ENCODE measurements around the gene CACNG7. TPM values are rescaled to one million over a fixed set of nuclear protein-coding genes. Genes with fewer than 3 reads are reported as not detected.
"Not testable (repeated sequence)": the region's sequence is repeated elsewhere in the genome, so short reads cannot be mapped to it uniquely, and the experiment has no call there.

The CACNG7 gene
- total and polyA plus RNA-seq, 8 donors: 0.05 TPM; not detected in 7

GRCh38 chr19:53947624-53948023 is 38.5 kb downstream of the CACNG7 start:
- intact Hi-C loops (cut with DNase I; ENCODE audit: low total_unique reads): no loop called here
- no peak overlapping the region for H3K4me3 ChIP-seq
- peaks cover 0 to 2% (median 0%) of the 10 kb centered on the region in 4 donors for H3K4me1 ChIP-seq
- WGBS, 5 donors: 67 to 74% (median 69%) methylated on average over 5 of the region's 5 CpGs
- peaks cover 9 to 84% (median 31%) of the 10 kb centered on the region in 3 donors for H3K27me3 ChIP-seq
- peaks cover 0 to 1% (median under 1%) of the 10 kb centered on the region in 4 donors for H3K9me3 ChIP-seq
- DNase-seq: no peak
- H3K27ac ChIP-seq: no peak overlapping the region
- TF ChIP-seq CTCF (IDR thresholded peaks at IDR 0.05) (no peak), EP300 (IDR thresholded peaks at IDR 0.05) (no peak), POLR2AphosphoS5 (IDR thresholded peaks at IDR 0.05) (no peak), POLR2A (IDR thresholded peaks at IDR 0.05) (no peak)
- H3K36me3 ChIP-seq: no peaks in the 10 kb centered on the region

- DNase-seq; H3K4me1 ChIP-seq; H3K4me3 ChIP-seq; H3K27ac ChIP-seq; intact Hi-C loops (cut with DNase I; ENCODE audit: low total_unique reads); H3K9me3 ChIP-seq; H3K36me3 ChIP-seq: not testable (repeated sequence)
- WGBS, 5 donors: 63 to 89% (median 77%) methylated on average over 5 of the region's 5 CpGs
- peaks cover 1 to 84% (median 21%) of the 10 kb centered on the region in 3 donors for H3K27me3 ChIP-seq
Observed at GRCh38 chr19:53948611-53949010, 39.5 kb downstream of the CACNG7 start.

GRCh38 chr19:53951436-53951835 is 42.4 kb downstream of the CACNG7 start:
- TF ChIP-seq POLR2A (IDR thresholded peaks at IDR 0.05): no peak
- no peak for TF ChIP-seq POLR2AphosphoS5 (IDR thresholded peaks at IDR 0.05)
- no peak for TF ChIP-seq CTCF (IDR thresholded peaks at IDR 0.05)
- no peak for TF ChIP-seq EP300 (IDR thresholded peaks at IDR 0.05)
- WGBS, 5 donors: 45 to 63% (median 51%) methylated on average over 11 of the region's 11 CpGs
- no peak for DNase-seq
- Histone ChIP-seq H3K4me3 (no peak overlapping the region), H3K4me1 (no peaks in the 10 kb centered on the region), H3K36me3 (no peaks in the 10 kb centered on the region), H3K9me3 (peaks cover 0 to 9% (median 3%) of the 10 kb centered on the region in 4 donors), H3K27ac (no peak overlapping the region), H3K27me3 (peaks cover 0 to 88% (median 16%) of the 10 kb centered on the region in 3 donors)
- intact Hi-C loops (cut with DNase I; ENCODE audit: low total_unique reads): no loop called here

- Histone ChIP-seq H3K27me3 (peaks cover 0 to 88% (median 17%) of the 10 kb centered on the region in 3 donors), H3K36me3 (no peaks in the 10 kb centered on the region), H3K4me1 (no peaks in the 10 kb centered on the region), H3K4me3 (no peak overlapping the region), H3K27ac (no peak overlapping the region), H3K9me3 (peaks cover 0 to 9% (median 3%) of the 10 kb centered on the region in 4 donors)
- DNase-seq: no peak
- 76 to 85% (median 82%) methylated on average over 9 of the region's 9 CpGs for WGBS, 5 donors
- TF ChIP-seq EP300 (IDR thresholded peaks at IDR 0.05): no peak
- TF ChIP-seq POLR2A (IDR thresholded peaks at IDR 0.05): no peak
- TF ChIP-seq POLR2AphosphoS5 (IDR thresholded peaks at IDR 0.05): no peak
- intact Hi-C loops (cut with DNase I; ENCODE audit: low total_unique reads): no loop called here
Observed at GRCh38 chr19:53951947-53952346, 42.9 kb downstream of the CACNG7 start.

- WGBS, 5 donors: 75 to 90% (median 88%) methylated on average over 8 of the region's 8 CpGs
- H3K4me3 ChIP-seq: no peak overlapping the region
- peaks cover 0 to 88% (median 25%) of the 10 kb centered on the region in 3 donors for H3K27me3 ChIP-seq
- intact Hi-C loops (cut with DNase I; ENCODE audit: low total_unique reads): no loop called here
- no peaks in the 10 kb centered on the region for H3K36me3 ChIP-seq
- H3K4me1 ChIP-seq: no peaks in the 10 kb centered on the region
- TF ChIP-seq POLR2A (IDR thresholded peaks at IDR 0.05) (no peak), POLR2AphosphoS5 (IDR thresholded peaks at IDR 0.05) (no peak)
- H3K27ac ChIP-seq: no peak overlapping the region
- peaks cover 0 to 9% (median 3%) of the 10 kb centered on the region in 4 donors for H3K9me3 ChIP-seq
- DNase-seq: no peak
Observed at GRCh38 chr19:53953383-53953782, 44.3 kb downstream of the CACNG7 start.

- H3K36me3 ChIP-seq: no peaks in the 10 kb centered on the region
- intact Hi-C loops (cut with DNase I; ENCODE audit: low total_unique reads): no loop called here
- TF ChIP-seq EP300 (IDR thresholded peaks at IDR 0.05) (no peak), CTCF (IDR thresholded peaks at IDR 0.05) (no peak), POLR2AphosphoS5 (IDR thresholded peaks at IDR 0.05) (no peak), POLR2A (IDR thresholded peaks at IDR 0.05) (no peak)
- peaks cover 18 to 95% (median 57%) of the 10 kb centered on the region in 3 donors for H3K27me3 ChIP-seq
- 3 to 6% (median 4%) methylated on average over 15 of the region's 15 CpGs for WGBS, 5 donors
- H3K9me3 ChIP-seq: peaks cover 0 to 9% (median 3%) of the 10 kb centered on the region in 4 donors
- no peak overlapping the region for H3K4me3 ChIP-seq
- no peak overlapping the region for H3K27ac ChIP-seq
- H3K4me1 ChIP-seq: no peaks in the 10 kb centered on the region
- no peak for DNase-seq
Observed at GRCh38 chr19:53957448-53958167, 48.5 kb downstream of the CACNG7 start.
